GM18519 (cell line): ENCODE data around the gene CLN5.
A peak's percentile ranks its signal among the peaks of the same experiment; 100 is the strongest.

Experiments
- ATAC-seq: cut with Tn5 transposase; IDR thresholded peaks from one replicate; pipeline ENCODE4 v1.9.1; 2021; ENCODE audit warnings: mild to moderate bottlenecking, moderate library complexity; ENCODE audit not compliant: unreplicated experiment, low FRiP score

Gene CLN5

GRCh38 chr13:77016251-77016812, 24.5 kb downstream of the CLN5 start:
- no peak for ATAC-seq

- ATAC-seq = no peak
Observed at GRCh38 chr13:77016888-77017623, 25.2 kb downstream of the CLN5 start.

- no peak for ATAC-seq
Observed at GRCh38 chr13:77019756-77020155, 27.9 kb downstream of the CLN5 start.

- no peak for ATAC-seq
Observed at GRCh38 chr13:77022341-77022740, 30.5 kb downstream of the CLN5 start.

- peak; percentile 41 for ATAC-seq
Observed at GRCh38 chr13:77026255-77026860, 34.5 kb downstream of the CLN5 start.

- peak; percentile 37 for ATAC-seq
Observed at GRCh38 chr13:77026861-77027621, 35.2 kb downstream of the CLN5 start, which contains the start of gene FBXL3. Gene FBXL3 (minus strand): TSS chr13:77027159. CDS start chr13:77021860, 5,299 bp downstream.

- no peak for ATAC-seq
Observed at GRCh38 chr13:77028202-77028601, 36.3 kb downstream of the CLN5 start.

- no peak for ATAC-seq
Observed at GRCh38 chr13:77029436-77029835, 37.6 kb downstream of the CLN5 start.

GRCh38 chr13:77031656-77032243, 39.9 kb downstream of the CLN5 start:
- no peak for ATAC-seq

- no peak for ATAC-seq
Observed at GRCh38 chr13:77033717-77034302, 41.9 kb downstream of the CLN5 start.

- no peak for ATAC-seq
Observed at GRCh38 chr13:77034881-77035280, 43.0 kb downstream of the CLN5 start.

GRCh38 chr13:77036279-77036678, 44.4 kb downstream of the CLN5 start:
- no peak for ATAC-seq

- ATAC-seq = no peak
Observed at GRCh38 chr13:77038907-77039480, 47.1 kb downstream of the CLN5 start.

GRCh38 chr13:77040076-77040475, 48.2 kb downstream of the CLN5 start:
- no peak for ATAC-seq

- no peak for ATAC-seq
Observed at GRCh38 chr13:77040835-77041234, 49.0 kb downstream of the CLN5 start.

- ATAC-seq = no peak
Observed at GRCh38 chr13:77042566-77043177, 50.8 kb downstream of the CLN5 start.

GRCh38 chr13:77047649-77048343, 55.9 kb downstream of the CLN5 start:
- ATAC-seq = no peak

GRCh38 chr13:77048681-77049080, 56.8 kb downstream of the CLN5 start:
- ATAC-seq = no peak

GRCh38 chr13:77053192-77053591, 61.3 kb downstream of the CLN5 start:
- no peak for ATAC-seq
